DND-41 (cell line): ENCODE results near the gene NR2F6.

Experiments used
- ATAC-seq: fragments of 200-7000 bp; cut with Tn5 transposase; 3 replicates; pipeline ENCODE4 v1.9.1; 2021; ENCODE audit warnings: low read depth; ENCODE audit not compliant: insufficient read depth
- DNase-seq: peaks from one replicate; pipeline ENCODE4 v3.0.0-alpha.2; 2020
- H2AFZ ChIP-seq: 2 replicates; pipeline ENCODE4 v1.6.0; 2012; ENCODE audit warnings: low read depth, low read length
- H3K27ac ChIP-seq: 2 replicates; pipeline ENCODE4 v1.5.1; 2012; ENCODE audit warnings: low read length, inconsistent platforms
- H3K27me3 ChIP-seq: fragments of 200-600 bp; sonication (generic); 2 replicates; pipeline ENCODE4 v1.6.0; 2012; ENCODE audit warnings: low read length, mild to moderate bottlenecking, inconsistent platforms; ENCODE audit not compliant: insufficient read depth, poor library complexity
- H3K36me3 ChIP-seq: 2 replicates; pipeline ENCODE4 v1.5.1; 2012; ENCODE audit warnings: low read length, inconsistent platforms; ENCODE audit not compliant: insufficient read depth
- H3K4me1 ChIP-seq: 2 replicates; pipeline ENCODE4 v1.5.1; 2012; ENCODE audit warnings: mild to moderate bottlenecking, low read length; ENCODE audit not compliant: insufficient read depth
- H3K4me2 ChIP-seq: 2 replicates; pipeline ENCODE4 v1.6.0; 2012; ENCODE audit warnings: mild to moderate bottlenecking, moderate library complexity, low read length, inconsistent platforms; ENCODE audit not compliant: insufficient read depth
- H3K4me3 ChIP-seq, 2 experiments: fragments of 200-600 bp in 1 of 2; shearing (Covaris generic) in 1 of 2; 2 replicates each; pipeline ENCODE4 v1.5.1; 2012 to 2016; ENCODE audit warnings: inconsistent platforms in 2 of 2, low read length in 2 of 2, mild to moderate bottlenecking in 2 of 2, low read depth in 1 of 2, moderate library complexity in 1 of 2
- H3K79me2 ChIP-seq: 2 replicates; pipeline ENCODE4 v1.6.0; 2012; ENCODE audit warnings: low read length, inconsistent platforms; ENCODE audit not compliant: insufficient read depth
- H3K9ac ChIP-seq: 2 replicates; pipeline ENCODE4 v1.6.0; 2012; ENCODE audit warnings: low read depth, mild to moderate bottlenecking, inconsistent platforms, low read length, moderate library complexity
- H3K9me3 ChIP-seq: 2 replicates; pipeline ENCODE4 v1.5.1; 2012; ENCODE audit warnings: low read length, moderate library complexity, mild to moderate bottlenecking, inconsistent platforms; ENCODE audit not compliant: insufficient read depth, severe bottlenecking
- H4K20me1 ChIP-seq: 2 replicates; pipeline ENCODE4 v1.6.0; 2012; ENCODE audit warnings: low read length; ENCODE audit not compliant: insufficient read depth
- EZH2 ChIP-seq: IDR thresholded peaks from 3 replicates; pipeline ENCODE4 v1.6.1; 2012; ENCODE audit warnings: borderline replicate concordance, low read depth, mild to moderate bottlenecking, moderate library complexity, low read length, inconsistent platforms; ENCODE audit not compliant: severe bottlenecking
- TF ChIP-seq, protein P1 (sequence below): IDR thresholded peaks from 2 replicates; pipeline ENCODE4 v1.5.1; 2012; ENCODE audit warnings: borderline replicate concordance, low read length, moderate library complexity, mild to moderate bottlenecking; ENCODE audit not compliant: poor library complexity, severe bottlenecking; ENCODE audit errors: extremely low read depth

The NR2F6 gene

DNA sequence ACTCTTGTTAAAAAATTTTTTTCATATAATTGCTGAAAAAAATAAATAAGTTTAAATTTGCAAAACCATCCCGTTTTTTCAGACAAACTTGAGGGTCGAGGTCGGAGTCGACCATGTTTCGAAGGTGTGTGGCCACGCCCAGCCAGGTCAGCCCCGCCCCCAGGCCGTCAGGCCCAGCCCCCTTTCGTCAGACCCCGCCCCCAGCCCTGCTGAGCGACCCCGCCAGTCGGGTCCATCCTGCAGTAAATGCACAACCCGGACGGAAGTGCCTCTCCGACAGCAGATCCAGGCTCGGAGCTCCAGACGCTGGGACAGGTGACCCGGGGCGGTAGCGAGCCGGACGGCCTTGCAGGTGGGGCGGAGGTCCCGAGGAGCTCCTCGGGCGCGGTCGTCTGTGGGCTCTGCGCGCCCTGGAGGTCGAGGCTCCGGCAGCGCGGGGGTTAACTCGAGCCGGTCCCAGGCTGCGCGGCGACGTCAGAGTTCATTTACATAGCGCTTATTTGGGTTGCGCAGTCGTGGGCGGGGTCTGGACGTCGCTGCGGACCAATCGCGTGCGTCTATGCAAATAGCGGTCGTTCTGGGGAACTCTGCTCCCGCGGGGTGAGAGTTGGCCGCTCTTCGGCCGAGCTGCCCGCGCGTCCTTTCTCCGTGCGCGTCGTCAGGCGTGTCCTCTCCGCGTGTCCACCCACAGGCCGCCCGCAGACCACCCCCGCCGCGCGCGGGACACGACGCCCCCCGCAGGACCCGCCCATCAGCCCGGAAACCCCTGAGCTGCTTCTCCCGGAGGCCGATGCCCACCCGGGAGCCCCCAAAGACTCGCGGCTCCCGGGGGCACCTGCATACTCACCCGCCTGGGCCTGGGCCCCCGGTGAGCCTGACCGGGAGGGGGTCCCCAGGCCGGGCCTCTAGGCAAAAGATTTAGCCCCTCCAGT lies 19.5 kb downstream of the NR2F6 start, which contains the start of gene OCEL1:
Gene OCEL1 (plus strand): TSS at position 225 of the 932 bp plus-strand sequence. CDS start 22 bp downstream, at position 247.
- H4K20me1 ChIP-seq, result peaks cover 7% of the 10 kb centered on the region
- ATAC-seq (peak; percentile 92), DNase-seq (peak; percentile 97)
- H3K79me2 ChIP-seq, result no peaks in the 10 kb centered on the region
- H3K27ac ChIP-seq, result peak within 1 kb of the TSS; percentile 62
- H3K4me3 ChIP-seq, result peak within 1 kb of the TSS; percentile 32 to 75
- no peaks in the 10 kb centered on the region for H3K9me3 ChIP-seq
- H3K36me3 ChIP-seq, result peaks cover 13% of the 10 kb centered on the region
- no peaks in the 10 kb centered on the region for H3K27me3 ChIP-seq
- H3K4me2 ChIP-seq, result peak within 1 kb of the TSS; percentile 86
- H3K4me1 ChIP-seq, result peaks cover 26% of the 10 kb centered on the region
- TF ChIP-seq, protein P1, sequence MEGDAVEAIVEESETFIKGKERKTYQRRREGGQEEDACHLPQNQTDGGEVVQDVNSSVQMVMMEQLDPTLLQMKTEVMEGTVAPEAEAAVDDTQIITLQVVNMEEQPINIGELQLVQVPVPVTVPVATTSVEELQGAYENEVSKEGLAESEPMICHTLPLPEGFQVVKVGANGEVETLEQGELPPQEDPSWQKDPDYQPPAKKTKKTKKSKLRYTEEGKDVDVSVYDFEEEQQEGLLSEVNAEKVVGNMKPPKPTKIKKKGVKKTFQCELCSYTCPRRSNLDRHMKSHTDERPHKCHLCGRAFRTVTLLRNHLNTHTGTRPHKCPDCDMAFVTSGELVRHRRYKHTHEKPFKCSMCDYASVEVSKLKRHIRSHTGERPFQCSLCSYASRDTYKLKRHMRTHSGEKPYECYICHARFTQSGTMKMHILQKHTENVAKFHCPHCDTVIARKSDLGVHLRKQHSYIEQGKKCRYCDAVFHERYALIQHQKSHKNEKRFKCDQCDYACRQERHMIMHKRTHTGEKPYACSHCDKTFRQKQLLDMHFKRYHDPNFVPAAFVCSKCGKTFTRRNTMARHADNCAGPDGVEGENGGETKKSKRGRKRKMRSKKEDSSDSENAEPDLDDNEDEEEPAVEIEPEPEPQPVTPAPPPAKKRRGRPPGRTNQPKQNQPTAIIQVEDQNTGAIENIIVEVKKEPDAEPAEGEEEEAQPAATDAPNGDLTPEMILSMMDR, result no peak
- no peak for TF ChIP-seq EZH2
- peak within 1 kb of the TSS; percentile 64 for H3K9ac ChIP-seq
- H2AFZ ChIP-seq, result peak within 1 kb of the TSS; percentile 91

DNA sequence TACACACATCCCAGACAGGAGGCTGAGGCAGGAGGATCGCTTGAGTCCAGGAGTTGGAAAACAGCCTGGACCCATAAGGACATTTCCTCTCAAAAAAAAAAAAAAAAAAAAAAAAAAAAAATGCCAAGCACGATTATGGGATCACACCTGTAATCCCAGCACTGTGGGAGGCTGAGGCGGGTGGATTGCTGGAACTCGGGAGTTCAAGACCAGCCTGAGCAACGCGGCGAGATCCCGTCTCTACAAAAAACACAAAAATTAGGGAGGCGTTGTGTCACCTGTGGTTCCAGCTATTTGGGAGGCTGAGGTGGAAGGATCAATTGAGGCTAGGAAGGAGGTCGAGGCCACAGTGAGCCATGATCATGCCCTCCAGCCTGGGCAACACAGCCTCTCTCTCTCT lies 20.7 kb downstream of the NR2F6 start:
- Histone ChIP-seq H4K20me1 (peaks cover 6% of the 10 kb centered on the region), H2AFZ (no peak overlapping the region), H3K36me3 (peaks cover 4% of the 10 kb centered on the region), H3K27me3 (no peaks in the 10 kb centered on the region), H3K4me3 (no peak overlapping the region), H3K9ac (no peak overlapping the region; the same call in 1 of the 2 replicates), H3K4me2 (peak overlapping the region; percentile 86), H3K9me3 (no peaks in the 10 kb centered on the region), H3K4me1 (peaks cover 26% of the 10 kb centered on the region), H3K27ac (no peak overlapping the region), H3K79me2 (no peaks in the 10 kb centered on the region)
- TF ChIP-seq, protein P1, result no peak
- no peak for TF ChIP-seq EZH2
- ATAC-seq (no peak), DNase-seq (no peak)

DNA sequence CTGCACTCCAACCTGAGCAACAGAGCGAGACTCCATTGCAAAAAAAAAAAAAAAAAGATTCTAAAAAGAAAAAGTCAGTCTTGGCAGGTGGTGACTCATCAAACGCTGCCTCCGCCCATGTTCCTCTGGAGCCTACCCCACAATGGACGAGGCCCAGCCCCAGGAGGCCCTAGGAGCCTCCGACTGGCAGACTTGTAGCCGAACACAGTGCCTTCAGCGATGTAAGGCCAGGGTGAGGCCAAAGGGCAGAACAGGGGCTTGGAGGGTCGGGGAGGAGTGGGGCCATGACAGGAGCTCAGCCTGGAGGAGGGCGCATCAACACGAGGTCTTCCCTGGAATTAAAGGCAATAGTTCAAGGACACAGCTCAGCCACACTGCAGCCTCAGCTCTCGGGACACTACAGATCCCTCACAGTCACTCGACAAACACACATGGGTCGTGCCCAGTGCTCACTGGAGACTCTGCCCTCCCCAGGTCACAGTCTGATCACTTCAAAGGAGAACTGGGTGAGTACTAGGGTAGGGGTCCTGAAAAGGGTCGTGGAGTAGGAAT lies 25.4 kb downstream of the NR2F6 start:
- H3K27ac ChIP-seq, result no peak overlapping the region
- peaks cover 7% of the 10 kb centered on the region for H3K79me2 ChIP-seq
- peaks cover 13% of the 10 kb centered on the region for H3K4me1 ChIP-seq
- H3K4me3 ChIP-seq, result no peak overlapping the region
- H3K36me3 ChIP-seq, result peaks cover 29% of the 10 kb centered on the region
- DNase-seq (no peak), ATAC-seq (no peak)
- TF ChIP-seq, protein P1, result no peak
- no peak for TF ChIP-seq EZH2
- H3K27me3 ChIP-seq, result no peaks in the 10 kb centered on the region
- no peaks in the 10 kb centered on the region for H3K9me3 ChIP-seq
- H3K4me2 ChIP-seq, result no peak overlapping the region
- no peak overlapping the region for H2AFZ ChIP-seq
- H3K9ac ChIP-seq, result no peak overlapping the region
- H4K20me1 ChIP-seq, result no peaks in the 10 kb centered on the region
